Superior temporal gyrus (tissue), 1 donor: ENCODE measurements around the gene ADAM10.

Experiments used
- DNase-seq: peaks from one replicate; pipeline ENCODE4 v3.0.0-alpha.2; 2016; ENCODE audit errors: extremely low spot score

Gene ADAM10

GRCh38 chr15:58715266-58715917, 34.1 kb downstream of the ADAM10 start:
- no peak for DNase-seq

GRCh38 chr15:58710701-58711100, 38.8 kb downstream of the ADAM10 start:
- no peak for DNase-seq

- DNase-seq = no peak
Observed at GRCh38 chr15:58707397-58707796, 42.1 kb downstream of the ADAM10 start.

GRCh38 chr15:58705105-58705504, 44.4 kb downstream of the ADAM10 start:
- DNase-seq = no peak

GRCh38 chr15:58704155-58704865, 45.2 kb downstream of the ADAM10 start:
- no peak for DNase-seq

- no peak for DNase-seq
Observed at GRCh38 chr15:58703610-58704009, 45.9 kb downstream of the ADAM10 start.

- DNase-seq = no peak
Observed at GRCh38 chr15:58702233-58702632, 47.3 kb downstream of the ADAM10 start.

GRCh38 chr15:58701376-58701775, 48.1 kb downstream of the ADAM10 start:
- DNase-seq = no peak

- no peak for DNase-seq
Observed at GRCh38 chr15:58699769-58700168, 49.7 kb downstream of the ADAM10 start.

GRCh38 chr15:58698887-58699641, 50.4 kb downstream of the ADAM10 start:
- no peak for DNase-seq

GRCh38 chr15:58697220-58697619, 52.3 kb downstream of the ADAM10 start:
- DNase-seq = no peak

GRCh38 chr15:58696738-58697137, 52.8 kb downstream of the ADAM10 start:
- DNase-seq = no peak

GRCh38 chr15:58694641-58695398, 54.7 kb downstream of the ADAM10 start:
- DNase-seq = no peak

GRCh38 chr15:58690703-58691102, 58.8 kb downstream of the ADAM10 start:
- no peak for DNase-seq

- no peak for DNase-seq
Observed at GRCh38 chr15:58689646-58690045, 59.9 kb downstream of the ADAM10 start.

GRCh38 chr15:58686286-58686685, 63.2 kb downstream of the ADAM10 start:
- no peak for DNase-seq

GRCh38 chr15:58684751-58685150, 64.8 kb downstream of the ADAM10 start:
- no peak for DNase-seq

GRCh38 chr15:58684036-58684710, 65.3 kb downstream of the ADAM10 start:
- no peak for DNase-seq

GRCh38 chr15:58682234-58682633, 67.3 kb downstream of the ADAM10 start:
- no peak for DNase-seq

- DNase-seq = no peak
Observed at GRCh38 chr15:58678683-58679082, 70.8 kb downstream of the ADAM10 start.

GRCh38 chr15:58677426-58677825, 72.1 kb downstream of the ADAM10 start:
- peak; percentile 77 for DNase-seq
